ENCODE data around the gene MYO1B.

- no peak for TF ChIP-seq ZNF274 (IDR thresholded peaks at IDR 0.05; ENCODE audit: low read depth, low read length)
- TF ChIP-seq YY1 (IDR thresholded peaks at IDR 0.05; ENCODE audit: insufficient read depth, insufficient read length), result no peak
Observed at GRCh38 chr2:191404568-191404991, 159.4 kb downstream of the MYO1B start.
